HG03108 (cell line): ENCODE results near the gene CALU.

Experiments
- ATAC-seq: cut with Tn5 transposase; IDR thresholded peaks from one replicate; pipeline ENCODE4 v1.9.1; 2021; ENCODE audit warnings: moderate library complexity; ENCODE audit not compliant: unreplicated experiment

The CALU gene

DNA sequence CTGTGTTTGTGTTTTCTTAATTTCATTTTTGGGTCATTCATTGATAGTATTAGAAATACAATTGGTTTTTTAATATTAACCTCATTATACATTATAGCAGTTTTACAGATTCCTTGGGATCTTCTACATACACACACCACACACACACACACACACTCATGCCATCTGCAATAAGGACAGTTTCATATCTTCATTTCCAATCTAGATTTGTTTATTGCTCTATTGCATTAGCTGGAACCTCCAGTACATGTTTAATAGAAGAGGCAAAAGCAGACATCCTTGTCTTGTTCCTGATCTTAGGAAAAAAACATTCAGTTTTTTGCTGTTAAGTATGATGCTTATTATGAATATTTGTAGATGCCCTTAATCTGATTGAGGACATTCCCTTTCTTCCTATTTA lies 17.8 kb upstream of the CALU start:
- no peak for ATAC-seq

DNA sequence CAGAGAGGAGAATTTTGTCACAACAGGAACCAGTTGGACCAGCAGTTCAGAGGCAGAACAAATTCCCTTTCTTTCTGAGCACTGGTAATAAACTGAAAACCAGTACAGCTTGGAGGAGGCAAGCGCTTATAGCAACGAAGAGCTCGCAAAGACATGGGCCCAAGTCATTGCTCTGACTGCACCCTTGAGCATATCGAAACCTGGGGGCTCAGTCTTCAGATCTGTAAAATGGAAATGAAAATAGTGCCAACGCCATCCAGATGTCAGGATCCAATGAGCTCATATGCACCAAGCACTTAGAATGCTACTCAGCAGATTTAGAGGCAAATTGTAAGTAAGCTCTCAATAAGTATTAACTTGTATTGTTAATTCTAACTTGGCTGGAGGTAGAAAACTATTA lies 14.4 kb upstream of the CALU start:
- ATAC-seq: no peak

GRCh38 chr7:128725531-128725930 lies 13.6 kb upstream of the CALU start:
- no peak for ATAC-seq

GRCh38 chr7:128726059-128726736 lies 13.0 kb upstream of the CALU start:
- no peak for ATAC-seq

GRCh38 chr7:128726737-128727072 lies 12.5 kb upstream of the CALU start:
- ATAC-seq: no peak

GRCh38 chr7:128727239-128727638 lies 11.9 kb upstream of the CALU start:
- no peak for ATAC-seq

- no peak for ATAC-seq
Measured at GRCh38 chr7:128728598-128728997, 10.6 kb upstream of the CALU start.

DNA sequence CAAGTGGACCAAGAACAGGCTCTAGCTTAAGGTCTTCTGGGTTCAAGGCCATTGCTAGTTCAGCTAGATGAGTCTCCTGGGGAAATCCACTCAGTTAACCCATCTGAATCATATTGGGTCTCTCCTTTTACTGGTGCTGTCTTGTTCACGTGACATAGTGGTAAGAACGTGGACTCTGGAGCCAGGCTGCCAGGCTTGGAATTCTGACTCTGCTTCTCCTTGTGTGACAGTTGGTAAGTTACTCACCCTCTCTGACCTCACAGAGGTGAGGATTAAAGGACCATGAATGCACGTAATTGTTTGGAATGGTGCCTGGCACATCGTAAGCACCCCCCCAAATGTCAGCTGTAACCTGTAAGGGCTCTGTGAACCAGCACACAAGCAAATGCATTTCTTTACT lies 9.7 kb upstream of the CALU start:
- ATAC-seq: no peak

DNA sequence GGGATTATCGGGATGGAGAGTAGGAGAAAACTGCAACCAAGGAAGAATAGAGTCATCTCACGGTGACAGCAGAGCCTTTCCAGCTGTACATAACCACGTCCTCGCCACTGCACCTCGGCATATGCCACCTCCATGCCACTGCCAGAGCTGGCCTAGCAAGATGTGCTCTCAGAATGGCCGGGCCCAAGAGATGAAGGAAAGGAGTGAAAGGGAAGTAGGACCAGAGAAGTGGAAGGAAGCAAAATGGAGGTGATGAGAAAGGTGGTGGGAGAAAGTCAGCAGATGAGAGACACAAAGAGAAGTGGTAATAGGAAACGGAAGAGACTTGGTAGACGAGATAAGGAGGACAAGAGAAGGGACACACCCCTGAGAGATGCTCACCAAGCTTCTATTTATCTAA lies 8.0 kb upstream of the CALU start:
- no peak for ATAC-seq

GRCh38 chr7:128732521-128733277 lies 6.5 kb upstream of the CALU start:
- ATAC-seq: no peak

DNA sequence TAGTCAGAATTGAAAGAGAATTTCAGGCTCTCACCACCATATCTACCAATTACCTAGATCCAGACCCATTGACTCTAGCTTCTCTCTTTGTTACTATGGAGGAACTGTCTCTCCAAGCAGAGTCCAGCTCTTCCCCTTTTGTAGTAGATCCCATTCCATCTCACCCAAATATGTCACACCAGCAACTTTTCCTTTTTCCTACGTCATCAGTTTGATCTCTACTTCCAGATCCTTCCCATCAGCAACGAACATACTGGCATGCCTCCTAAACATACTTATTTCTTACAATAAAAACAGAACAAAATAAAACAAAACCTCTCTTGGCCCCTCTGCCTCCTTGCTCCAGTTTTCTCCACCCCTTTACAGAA lies 5.9 kb upstream of the CALU start:
- no peak for ATAC-seq

DNA sequence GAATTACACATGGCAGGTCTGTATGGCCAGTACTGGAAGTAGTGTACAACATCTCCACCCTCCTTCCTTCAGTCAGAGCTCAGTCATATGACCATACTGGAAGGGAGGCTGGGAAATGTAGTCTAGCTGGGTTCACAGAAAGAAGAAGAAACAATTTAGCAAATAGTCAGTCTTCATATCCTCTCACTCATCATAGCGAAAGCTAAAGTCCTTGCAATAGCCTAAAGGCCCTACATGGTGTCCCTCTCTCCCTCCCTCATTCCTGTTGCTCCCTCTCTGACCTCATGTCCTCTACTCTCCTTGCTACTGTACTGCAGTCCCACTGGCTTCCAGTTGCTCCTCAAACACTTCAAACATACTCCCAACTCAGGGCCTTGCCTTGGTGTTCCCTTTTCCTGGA lies 4.3 kb upstream of the CALU start:
- no peak for ATAC-seq

- ATAC-seq: no peak
Measured at GRCh38 chr7:128735436-128735835, 3.7 kb upstream of the CALU start.

DNA sequence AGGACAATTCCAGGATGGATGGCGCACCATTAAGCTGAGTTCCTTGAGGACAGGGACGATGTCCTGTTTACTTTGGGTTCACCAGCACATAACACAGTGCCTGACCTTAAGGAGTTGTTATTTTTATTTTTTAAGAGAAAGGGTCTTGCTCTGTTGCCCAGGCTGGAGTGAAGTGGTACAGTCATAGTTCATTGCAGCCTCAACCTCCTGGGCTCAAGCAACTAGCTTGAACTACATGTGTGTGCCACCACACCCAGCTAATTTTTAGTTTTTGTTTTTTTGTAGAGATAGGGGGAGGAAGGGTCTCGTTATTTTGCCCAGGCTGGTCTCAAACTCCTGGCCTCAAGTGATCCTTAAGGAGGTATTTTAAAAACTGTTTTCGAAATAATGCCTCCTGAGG lies 1.7 kb upstream of the CALU start:
- no peak for ATAC-seq

DNA sequence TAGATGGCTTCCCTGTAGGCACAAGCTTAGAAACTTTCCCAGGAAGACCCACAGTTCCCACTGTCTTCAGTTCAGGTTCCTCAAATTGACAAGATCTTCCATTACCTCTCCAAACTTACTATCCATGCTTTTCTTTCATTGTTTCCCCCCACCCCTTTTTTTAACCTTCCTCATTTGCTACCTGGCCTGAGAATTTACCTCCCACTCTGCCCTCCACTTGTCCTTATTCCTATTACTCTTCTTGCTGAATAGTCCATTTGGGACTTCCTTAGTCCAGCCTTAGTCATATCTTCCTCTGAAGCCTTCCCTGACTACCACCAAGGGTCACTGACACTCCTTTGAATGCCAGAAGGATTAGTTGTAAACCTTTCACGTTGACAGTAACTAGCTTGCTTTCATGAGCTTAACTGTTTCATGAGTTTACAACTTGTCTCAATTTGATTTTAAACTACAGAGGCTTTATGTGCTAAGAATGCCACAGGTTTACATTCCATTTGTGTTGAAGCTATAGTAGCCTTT lies 1.2 kb upstream of the CALU start:
- ATAC-seq: no peak

DNA sequence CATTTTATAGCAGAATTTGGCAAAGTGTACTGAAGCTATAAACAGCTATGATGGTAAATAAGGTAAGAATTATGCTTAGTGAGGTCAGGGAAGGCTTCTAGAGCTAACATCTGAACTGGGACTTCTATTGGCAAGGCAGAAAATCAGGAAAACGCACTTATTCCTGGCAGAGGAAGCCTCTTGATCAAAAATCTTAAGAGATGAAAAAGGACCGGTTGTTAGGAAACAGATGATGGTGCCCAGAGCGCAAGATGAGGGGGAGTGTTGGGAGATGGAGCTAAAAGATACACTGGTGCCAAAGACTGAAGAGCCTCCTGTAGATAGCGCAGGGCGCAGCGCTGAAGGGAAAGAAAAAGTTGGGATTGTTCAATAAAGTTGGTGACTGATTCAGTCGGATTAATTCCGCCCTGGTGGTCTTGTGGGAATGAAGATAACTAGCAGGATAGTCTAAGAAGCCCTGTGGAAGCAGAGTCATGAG lies 550 bp upstream of the CALU start:
- ATAC-seq: no peak

DNA sequence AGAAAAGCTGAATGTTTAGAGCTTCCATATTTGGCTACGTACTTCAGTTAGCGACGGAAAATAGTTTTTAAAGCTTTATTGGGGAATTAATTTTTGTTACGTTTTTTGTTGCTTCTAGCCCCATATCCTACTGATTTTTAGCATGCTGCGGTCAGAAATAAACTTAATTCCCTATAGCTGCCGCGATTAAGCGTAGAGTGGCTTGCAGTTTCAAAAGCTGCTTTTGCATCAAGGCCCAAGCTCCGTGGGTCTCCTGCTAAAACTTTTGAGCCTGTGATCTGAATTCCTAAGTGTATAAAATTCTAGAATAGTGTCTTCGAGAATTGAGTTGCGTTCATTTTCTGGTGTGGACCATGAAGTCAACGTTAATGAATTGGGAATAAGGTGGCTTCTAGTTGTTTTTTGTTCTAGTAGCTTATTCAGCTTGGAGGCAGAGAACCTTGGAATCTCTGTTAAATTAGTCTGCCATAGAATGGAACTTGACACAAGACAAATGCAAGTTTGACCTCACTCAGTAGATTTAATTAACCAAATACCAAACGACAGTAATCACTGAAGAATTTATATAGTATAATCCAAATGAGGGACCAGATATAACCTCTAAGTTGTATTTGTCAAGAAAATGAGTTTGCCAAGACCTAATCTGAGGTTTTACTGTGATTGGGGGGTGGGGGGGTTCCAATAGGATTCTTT lies 977 bp downstream of the CALU start:
- ATAC-seq: no peak

GRCh38 chr7:128740996-128741395 lies 1.8 kb downstream of the CALU start:
- ATAC-seq: no peak

DNA sequence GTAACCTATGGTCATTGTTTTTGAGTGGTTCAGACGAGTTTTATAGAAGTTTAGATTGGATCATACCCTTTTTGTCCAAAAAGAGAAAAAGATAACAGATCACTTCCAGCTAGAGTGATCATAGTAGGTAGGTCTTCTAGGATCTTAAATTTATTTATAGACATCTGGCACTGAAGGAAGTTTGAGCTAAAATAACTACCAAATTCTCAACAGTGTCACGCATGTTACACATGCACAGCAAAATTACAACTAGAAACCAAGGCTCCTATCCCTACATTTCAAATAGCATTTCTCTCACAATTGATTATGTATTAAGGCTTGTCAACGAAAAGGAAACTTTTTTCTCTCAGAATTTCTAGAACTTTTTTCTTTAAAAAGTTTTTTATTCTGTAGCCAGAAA lies 2.3 kb downstream of the CALU start:
- no peak for ATAC-seq

DNA sequence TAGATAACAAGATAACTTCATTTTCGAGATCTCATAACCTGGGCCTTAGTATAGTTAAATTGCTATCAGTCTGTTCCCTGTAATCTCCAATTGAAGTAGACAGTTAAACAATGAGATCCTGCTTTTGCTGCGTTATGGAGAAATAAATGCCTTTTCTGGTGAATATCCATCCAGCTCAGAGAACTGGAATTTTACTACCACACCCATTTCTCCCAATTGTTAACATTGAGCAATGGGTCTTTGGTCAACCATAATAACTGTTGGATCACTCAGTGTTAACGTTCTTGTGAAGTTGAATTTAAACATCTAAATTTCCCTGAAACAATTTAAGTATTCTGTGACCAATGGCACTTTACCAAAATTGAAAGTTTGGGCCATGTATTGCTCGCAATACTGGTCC lies 3.0 kb downstream of the CALU start:
- no peak for ATAC-seq

- no peak for ATAC-seq
Measured at GRCh38 chr7:128743112-128743772, 4.1 kb downstream of the CALU start.
